ENCODE measurements around the gene FAM187B. TPM values are rescaled to one million over a fixed set of nuclear protein-coding genes. Genes with fewer than 3 reads are reported as not detected.
"Not testable (repeated sequence)": the region's sequence is repeated elsewhere in the genome, so short reads cannot be mapped to it uniquely, and the experiment has no call there.

FAM187B gene
- total RNA-seq, 1 donor from 2014 or later, result not detected

GRCh38 chr19:35240327-35240726 lies 11.8 kb upstream of the FAM187B start:
- FAIRE-seq (no peak), DNase-seq (ENCODE audit: low spot score in 2 of 2) (no peak)

GRCh38 chr19:35239597-35239996 lies 11.1 kb upstream of the FAM187B start:
- FAIRE-seq; DNase-seq (ENCODE audit: low spot score in 2 of 2): not testable (repeated sequence)

GRCh38 chr19:35236638-35237400 lies 8.3 kb upstream of the FAM187B start:
- DNase-seq (ENCODE audit: low spot score in 2 of 2) (no peak), FAIRE-seq (no peak)

- no peak for FAIRE-seq
- DNase-seq (ENCODE audit: low spot score in 2 of 2), result no peak
These were observed 4.4 kb upstream of the FAM187B start for GRCh38 chr19:35232912-35233311.

- no peak for DNase-seq (ENCODE audit: low spot score in 2 of 2)
- no peak for FAIRE-seq
These were observed 3.6 kb upstream of the FAM187B start for GRCh38 chr19:35231956-35232645.

- DNase-seq (ENCODE audit: low spot score in 2 of 2), result no peak
- no peak for FAIRE-seq
These were observed 1.1 kb upstream of the FAM187B start for GRCh38 chr19:35229601-35230000.

GRCh38 chr19:35226748-35227147 lies 1.8 kb downstream of the FAM187B start:
- DNase-seq (ENCODE audit: low spot score in 2 of 2), result no peak
- FAIRE-seq, result no peak

GRCh38 chr19:35225951-35226350 lies 2.6 kb downstream of the FAM187B start:
- FAIRE-seq, result no peak
- no peak for DNase-seq (ENCODE audit: low spot score in 2 of 2)

- FAIRE-seq (no peak), DNase-seq (ENCODE audit: low spot score in 2 of 2) (no peak)
These were observed 3.6 kb downstream of the FAM187B start for GRCh38 chr19:35224681-35225571.

GRCh38 chr19:35223862-35224505 lies 4.6 kb downstream of the FAM187B start:
- DNase-seq (ENCODE audit: low spot score in 2 of 2) (no peak), FAIRE-seq (no peak)

- FAIRE-seq (no peak), DNase-seq (ENCODE audit: low spot score in 2 of 2) (no peak)
These were observed 5.3 kb downstream of the FAM187B start for GRCh38 chr19:35223084-35223790.

- DNase-seq (ENCODE audit: low spot score in 2 of 2), result no peak
- no peak for FAIRE-seq
These were observed 6.0 kb downstream of the FAM187B start for GRCh38 chr19:35222373-35223015.

GRCh38 chr19:35220973-35221590 lies 7.5 kb downstream of the FAM187B start:
- not testable (repeated sequence) for DNase-seq (ENCODE audit: low spot score in 2 of 2); FAIRE-seq

GRCh38 chr19:35220315-35220921 lies 8.1 kb downstream of the FAM187B start:
- FAIRE-seq, result no peak

GRCh38 chr19:35219008-35219407 lies 9.5 kb downstream of the FAM187B start:
- no peak for FAIRE-seq
- DNase-seq (ENCODE audit: low spot score in 2 of 2), result no peak

More at GRCh38 chr19:35220315-35220921, 8.1 kb downstream of the FAM187B start:
- DNase-seq (ENCODE audit: low spot score in 2 of 2), result no peak

GRCh38 chr19:35217649-35217990 lies 10.9 kb downstream of the FAM187B start:
- FAIRE-seq (no peak), DNase-seq (ENCODE audit: low spot score in 2 of 2) (no peak)

- DNase-seq (ENCODE audit: low spot score in 2 of 2) (no peak), FAIRE-seq (no peak)
These were observed 11.5 kb downstream of the FAM187B start for GRCh38 chr19:35216833-35217648.
